ENCODE results near the gene SAMD1.
A peak's percentile ranks its signal among the peaks of the same experiment; 100 is the strongest.

Gene SAMD1

GRCh38 chr19:14118165-14119051 is 27.9 kb upstream of the SAMD1 start:
- H3K27ac ChIP-seq, result peak overlapping the region; percentile 92
- TF ChIP-seq CTCF (IDR thresholded peaks at IDR 0.05), result no peak
- no peak for TF ChIP-seq ZFX (IDR thresholded peaks at IDR 0.05; ENCODE audit: borderline replicate concordance)

- TF ChIP-seq ZFX (IDR thresholded peaks at IDR 0.05; ENCODE audit: borderline replicate concordance) (no peak), CTCF (IDR thresholded peaks at IDR 0.05) (no peak)
- peak within 1 kb of the TSS; percentile 92 for H3K27ac ChIP-seq
These were observed 27.2 kb upstream of the SAMD1 start, which contains the start of gene PRKACA for GRCh38 chr19:14117668-14118164. PRKACA (minus strand) TSS chr19:14117762; CDS start chr19:14117547, 215 bp downstream.

- H3K27ac ChIP-seq, result peak overlapping the region; percentile 92
- TF ChIP-seq CTCF (IDR thresholded peaks at IDR 0.05) (no peak), ZFX (IDR thresholded peaks at IDR 0.05; ENCODE audit: borderline replicate concordance) (no peak)
These were observed 26.5 kb upstream of the SAMD1 start for GRCh38 chr19:14116918-14117578.

DNA sequence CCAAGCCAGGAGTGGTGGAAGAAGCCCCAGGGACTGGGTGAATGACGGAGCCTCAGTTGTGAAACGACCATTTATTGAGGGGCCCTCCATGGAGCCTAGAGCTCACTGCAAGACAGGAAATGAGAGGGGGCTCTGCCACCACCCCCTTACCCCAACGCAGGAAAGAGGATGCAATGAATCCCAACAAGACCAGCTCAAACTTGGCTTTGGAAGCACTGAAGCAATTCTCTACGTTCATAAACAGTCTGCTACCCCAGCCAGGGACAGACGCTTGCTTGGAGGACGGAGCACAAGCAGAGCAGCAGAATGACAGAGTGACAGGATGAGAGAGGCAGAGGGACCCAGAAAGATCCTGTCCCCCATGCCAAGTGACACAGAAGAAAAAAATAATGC is 26.0 kb upstream of the SAMD1 start:
- peak overlapping the region; percentile 92 for H3K27ac ChIP-seq
- TF ChIP-seq ZFX (IDR thresholded peaks at IDR 0.05; ENCODE audit: borderline replicate concordance) (no peak), CTCF (IDR thresholded peaks at IDR 0.05) (no peak)

DNA sequence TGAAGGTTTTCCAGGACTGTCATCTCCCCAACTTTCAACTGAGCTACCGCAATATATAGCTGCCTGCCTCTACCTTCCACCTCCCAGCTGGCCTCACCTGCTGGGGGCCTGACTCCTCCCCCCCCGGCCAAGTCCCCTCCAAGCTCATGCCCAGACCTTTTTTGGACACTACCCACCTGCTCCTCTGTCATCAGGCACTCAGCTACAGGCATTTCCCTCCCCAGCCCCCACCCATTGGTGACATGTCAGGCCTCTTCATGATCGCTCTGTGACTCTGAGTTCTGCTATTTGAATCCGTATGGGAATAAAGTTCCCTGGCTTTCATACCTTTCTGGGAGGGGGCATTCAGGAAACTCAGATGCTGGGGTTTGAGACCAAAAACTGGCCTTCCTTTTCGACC is 25.2 kb upstream of the SAMD1 start:
- no peak overlapping the region; the same call in 1 of the 2 replicates for H3K27ac ChIP-seq
- TF ChIP-seq CTCF (IDR thresholded peaks at IDR 0.05) (no peak), ZFX (IDR thresholded peaks at IDR 0.05; ENCODE audit: borderline replicate concordance) (no peak)

DNA sequence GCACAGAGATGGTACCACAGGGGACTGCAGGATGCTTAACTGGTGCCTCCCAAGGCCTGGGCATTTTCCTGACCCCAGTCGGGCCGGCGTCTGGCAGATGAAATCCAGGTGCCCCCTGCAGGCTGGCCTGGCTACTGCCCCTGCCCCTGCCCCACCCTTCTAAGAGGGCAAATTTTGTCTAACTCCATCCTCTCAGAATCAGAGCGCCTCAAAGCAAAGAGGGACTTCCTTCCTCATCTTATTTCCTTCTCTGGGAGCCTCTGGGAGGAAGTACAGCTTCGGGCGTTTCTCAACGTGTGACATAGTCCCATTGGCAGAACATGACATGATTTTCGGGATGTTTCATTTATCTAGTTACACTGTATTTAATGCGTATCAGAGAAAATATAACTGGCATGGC is 24.3 kb upstream of the SAMD1 start:
- TF ChIP-seq ZFX (IDR thresholded peaks at IDR 0.05; ENCODE audit: borderline replicate concordance), result no peak
- peak; percentile 48 for TF ChIP-seq CTCF (IDR thresholded peaks at IDR 0.05)
- no peak overlapping the region for H3K27ac ChIP-seq
